ENCODE results near the gene GLT1D1.

Gene GLT1D1

DNA sequence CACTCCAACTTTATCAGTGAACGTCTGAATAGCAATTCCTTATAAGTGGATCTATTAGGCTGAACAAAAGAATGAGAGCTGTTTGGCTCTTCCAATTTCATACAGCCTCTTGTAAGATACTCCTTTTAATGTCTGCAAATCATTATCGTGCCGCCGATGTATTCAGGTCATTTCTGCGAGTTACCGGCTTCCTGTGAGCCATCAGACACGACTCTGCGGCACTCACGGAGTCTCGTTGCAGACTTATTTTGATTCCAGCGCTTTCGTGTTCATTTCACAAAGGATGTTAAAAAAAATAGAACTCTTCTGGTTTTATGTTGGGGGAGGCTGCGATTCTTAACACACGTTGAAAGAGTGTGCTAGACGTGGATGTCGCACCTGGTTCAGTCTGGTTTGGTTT is 106.6 kb downstream of the GLT1D1 start:
- Histone ChIP-seq H3K9me3 (replicated peaks in 1 of 11) (peaks cover 8 to 25% (median 13%) of the 10 kb centered on the region in 11 experiments), H3K4me3 (no peak overlapping the region), H3K27ac (no peak overlapping the region), H3K4me1 (peaks cover 0 to 9% (median 3%) of the 10 kb centered on the region in 10 experiments; a peak in 6 of 20 replicates), H4K20me1 (no peaks in the 10 kb centered on the region), H3K27me3 (no peaks in the 10 kb centered on the region), H3K36me3 (peaks cover 0 to 71% (median 30%) of the 10 kb centered on the region in 11 experiments; a peak in 13 of 22 replicates), H3K4me2 (no peak overlapping the region), H3K9ac (no peak overlapping the region)
- no peak for TF ChIP-seq Cebpa-rat (IDR thresholded peaks at IDR 0.05)

DNA sequence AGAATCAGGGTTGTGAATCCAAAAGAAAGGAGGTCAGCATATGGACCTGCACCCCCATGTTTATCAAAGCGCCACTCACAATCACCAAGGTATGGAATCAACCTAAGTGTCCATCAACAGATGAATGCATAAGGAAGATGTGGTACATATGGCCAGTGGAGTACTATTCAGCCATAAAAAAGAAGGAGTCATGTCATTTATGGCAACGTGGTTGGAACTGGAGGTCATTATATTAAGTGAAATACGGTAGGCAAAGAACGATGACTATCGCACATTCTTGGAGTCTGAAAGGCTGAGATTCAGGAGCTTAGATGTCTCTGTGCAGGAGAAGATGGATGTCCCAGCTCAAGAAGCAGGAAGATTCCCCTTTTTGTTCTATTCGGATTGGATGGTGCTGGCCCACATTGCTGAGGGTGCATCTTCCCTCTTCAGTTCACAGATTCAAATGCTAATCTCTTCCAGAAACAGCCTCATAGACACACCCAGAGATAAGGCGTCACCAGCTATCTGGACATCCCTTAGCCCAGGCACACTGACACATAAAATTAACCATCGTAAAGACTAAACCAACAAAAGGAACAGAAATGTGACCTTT is 108.1 kb downstream of the GLT1D1 start:
- H3K4me3 ChIP-seq, result no peak overlapping the region
- H3K4me1 ChIP-seq, result peaks cover 0 to 15% (median 8%) of the 10 kb centered on the region in 10 experiments; a peak in 12 of 20 replicates
- no peak overlapping the region for H3K4me2 ChIP-seq
- H3K36me3 ChIP-seq, result peaks cover 0 to 68% (median 34%) of the 10 kb centered on the region in 11 experiments; a peak in 13 of 22 replicates
- H4K20me1 ChIP-seq, result no peaks in the 10 kb centered on the region; a peak in 1 of 22 replicates
- no peak for TF ChIP-seq Cebpa-rat (IDR thresholded peaks at IDR 0.05)
- no peak overlapping the region for H3K9ac ChIP-seq
- no peak overlapping the region for H3K27ac ChIP-seq
- peaks cover 13 to 30% (median 19%) of the 10 kb centered on the region in 11 experiments for H3K9me3 ChIP-seq (replicated peaks in 1 of 11)
- no peaks in the 10 kb centered on the region for H3K27me3 ChIP-seq

DNA sequence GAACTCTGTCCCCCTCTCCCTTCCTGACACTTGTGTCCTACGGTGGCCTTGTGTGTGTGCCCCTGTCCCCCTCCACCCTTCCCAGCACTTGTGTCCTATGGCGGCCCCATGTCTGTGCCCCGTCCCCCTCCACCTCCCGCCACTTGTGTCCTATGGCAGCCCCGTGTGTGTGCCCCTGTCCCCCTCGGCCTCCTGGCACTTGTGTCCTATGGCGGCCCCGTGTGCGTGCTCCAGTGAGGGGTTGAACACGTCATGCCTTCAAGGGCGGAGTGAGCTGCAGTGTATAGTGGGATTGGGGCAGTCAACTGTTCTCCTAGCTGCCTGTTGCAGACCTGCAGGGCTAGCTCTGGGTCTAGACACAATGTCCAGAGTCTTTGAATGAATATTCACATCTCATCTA is 108.7 kb downstream of the GLT1D1 start:
- Histone ChIP-seq H3K27ac (no peak overlapping the region), H4K20me1 (no peaks in the 10 kb centered on the region; a peak in 1 of 22 replicates), H3K9ac (no peak overlapping the region), H3K4me1 (peaks cover 0 to 13% (median 10%) of the 10 kb centered on the region in 10 experiments; a peak in 11 of 20 replicates), H3K4me2 (no peak overlapping the region), H3K9me3 (replicated peaks in 1 of 11) (peaks cover 13 to 30% (median 19%) of the 10 kb centered on the region in 11 experiments), H3K36me3 (peaks cover 0 to 62% (median 34%) of the 10 kb centered on the region in 11 experiments; a peak in 13 of 22 replicates), H3K4me3 (no peak overlapping the region), H3K27me3 (no peaks in the 10 kb centered on the region)
- no peak for TF ChIP-seq Cebpa-rat (IDR thresholded peaks at IDR 0.05)

GRCh38 chr12:128966203-128966810 is 113.0 kb downstream of the GLT1D1 start:
- peaks cover 0 to 27% (median 0%) of the 10 kb centered on the region in 11 experiments; a peak in 7 of 22 replicates for H3K27me3 ChIP-seq
- H3K27ac ChIP-seq, result no peak overlapping the region
- H3K9ac ChIP-seq, result no peak overlapping the region
- H3K4me2 ChIP-seq, result peak overlapping the region in 7 of 11 experiments; percentile 24 to 59 (median 44); a peak in 11 of 22 replicates
- H3K9me3 ChIP-seq (replicated peaks in 1 of 11), result peaks cover 13 to 27% (median 19%) of the 10 kb centered on the region in 11 experiments
- peaks cover 0 to 39% (median 22%) of the 10 kb centered on the region in 11 experiments; a peak in 13 of 22 replicates for H3K36me3 ChIP-seq
- peaks cover 0 to 25% (median 16%) of the 10 kb centered on the region in 11 experiments; a peak in 15 of 22 replicates for H4K20me1 ChIP-seq
- peaks cover 16 to 55% (median 36%) of the 10 kb centered on the region in 10 experiments for H3K4me1 ChIP-seq
- no peak overlapping the region for H3K4me3 ChIP-seq
- TF ChIP-seq Cebpa-rat (IDR thresholded peaks at IDR 0.05), result no peak

- no peak for TF ChIP-seq Cebpa-rat (IDR thresholded peaks at IDR 0.05)
- Histone ChIP-seq H3K4me3 (no peak overlapping the region), H3K9ac (no peak overlapping the region), H3K27me3 (peaks cover 0 to 30% (median 0%) of the 10 kb centered on the region in 11 experiments; a peak in 7 of 22 replicates), H3K4me2 (peak overlapping the region in 7 of 11 experiments; percentile 73 to 94 (median 84); a peak in 11 of 22 replicates), H3K27ac (no peak overlapping the region), H3K4me1 (peaks cover 23 to 75% (median 54%) of the 10 kb centered on the region in 10 experiments), H4K20me1 (peaks cover 0 to 26% (median 22%) of the 10 kb centered on the region in 11 experiments; a peak in 15 of 22 replicates), H3K36me3 (peaks cover 0 to 18% (median 16%) of the 10 kb centered on the region in 11 experiments; a peak in 11 of 22 replicates), H3K9me3 (replicated peaks in 1 of 11) (peaks cover 13 to 19% (median 17%) of the 10 kb centered on the region in 11 experiments)
Observed at GRCh38 chr12:128968668-128969067, 115.4 kb downstream of the GLT1D1 start.

DNA sequence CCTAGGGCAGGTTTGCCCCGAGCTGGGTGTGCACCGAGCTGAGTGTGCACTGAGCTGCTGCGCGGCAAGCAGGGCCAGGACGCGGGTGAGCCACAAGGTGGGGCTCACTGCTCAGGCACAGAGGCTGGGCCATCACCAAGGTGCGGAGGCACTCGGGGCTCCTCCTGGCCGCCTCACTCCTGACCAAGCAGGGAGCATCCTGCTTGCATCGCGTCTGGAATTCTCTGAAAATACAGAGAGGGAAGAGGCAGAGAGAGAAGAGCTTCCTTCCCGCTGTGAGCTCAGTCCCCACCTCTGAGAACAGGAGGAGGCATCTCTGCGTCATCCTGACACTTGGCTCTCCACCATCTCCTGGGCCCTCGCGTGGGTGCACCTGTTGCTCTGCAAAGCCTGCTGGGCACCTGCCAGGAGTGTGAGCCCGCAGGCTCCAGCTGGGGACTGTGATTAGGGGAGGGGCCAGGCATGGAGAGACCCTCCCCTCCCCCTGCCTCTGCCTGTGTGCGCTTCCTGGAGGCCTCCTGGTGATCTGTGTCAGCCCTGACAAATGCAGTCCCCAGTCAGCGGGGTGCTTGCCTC is 116.3 kb downstream of the GLT1D1 start:
- no peak for TF ChIP-seq Cebpa-rat (IDR thresholded peaks at IDR 0.05)
- Histone ChIP-seq H3K4me3 (no peak overlapping the region; a peak in 1 of 20 replicates), H4K20me1 (peaks cover 0 to 30% (median 23%) of the 10 kb centered on the region in 11 experiments; a peak in 15 of 22 replicates), H3K36me3 (peaks cover 0 to 9% (median 7%) of the 10 kb centered on the region in 11 experiments; a peak in 10 of 22 replicates), H3K9ac (no peak overlapping the region; a peak in 2 of 22 replicates), H3K4me1 (peaks cover 23 to 76% (median 54%) of the 10 kb centered on the region in 10 experiments), H3K4me2 (peak overlapping the region; percentile 55 to 94 (median 81)), H3K27me3 (peaks cover 0 to 30% (median 0%) of the 10 kb centered on the region in 11 experiments; a peak in 7 of 22 replicates), H3K9me3 (replicated peaks in 1 of 11) (peaks cover 7 to 10% (median 8%) of the 10 kb centered on the region in 11 experiments; a peak in 21 of 22 replicates), H3K27ac (no peak overlapping the region)

DNA sequence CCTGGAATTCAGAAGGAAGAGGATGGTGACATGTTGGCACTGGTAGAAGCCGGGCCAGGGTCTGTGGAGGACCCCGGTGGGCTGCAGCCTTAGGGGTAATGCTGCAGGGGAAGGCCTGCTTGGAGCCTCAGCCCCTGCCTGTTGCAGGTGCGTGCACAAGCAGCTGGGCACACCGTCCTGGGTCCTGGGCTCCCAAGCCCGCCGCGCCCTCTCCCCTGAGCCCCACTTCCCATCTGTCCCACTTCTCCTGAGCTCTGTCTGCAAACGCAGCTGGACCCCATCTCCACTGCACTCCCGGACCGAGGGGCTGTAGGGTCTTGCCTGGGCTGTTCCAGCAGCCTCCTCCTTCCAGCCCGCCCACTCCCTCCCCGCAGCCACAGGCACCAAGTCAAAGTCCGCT is 116.8 kb downstream of the GLT1D1 start:
- Histone ChIP-seq H3K4me2 (peak overlapping the region; percentile 55 to 94 (median 81)), H3K27ac (no peak overlapping the region), H4K20me1 (peaks cover 0 to 30% (median 23%) of the 10 kb centered on the region in 11 experiments; a peak in 15 of 22 replicates), H3K4me1 (peaks cover 23 to 76% (median 54%) of the 10 kb centered on the region in 10 experiments), H3K9ac (no peak overlapping the region; a peak in 2 of 22 replicates), H3K36me3 (peaks cover 0 to 3% (median 2%) of the 10 kb centered on the region in 11 experiments; a peak in 8 of 22 replicates), H3K27me3 (peaks cover 0 to 30% (median 0%) of the 10 kb centered on the region in 11 experiments; a peak in 7 of 22 replicates), H3K4me3 (no peak overlapping the region; a peak in 1 of 20 replicates), H3K9me3 (replicated peaks in 1 of 11) (peaks cover 2 to 5% (median 3%) of the 10 kb centered on the region in 11 experiments; a peak in 20 of 22 replicates)
- TF ChIP-seq Cebpa-rat (IDR thresholded peaks at IDR 0.05), result no peak

DNA sequence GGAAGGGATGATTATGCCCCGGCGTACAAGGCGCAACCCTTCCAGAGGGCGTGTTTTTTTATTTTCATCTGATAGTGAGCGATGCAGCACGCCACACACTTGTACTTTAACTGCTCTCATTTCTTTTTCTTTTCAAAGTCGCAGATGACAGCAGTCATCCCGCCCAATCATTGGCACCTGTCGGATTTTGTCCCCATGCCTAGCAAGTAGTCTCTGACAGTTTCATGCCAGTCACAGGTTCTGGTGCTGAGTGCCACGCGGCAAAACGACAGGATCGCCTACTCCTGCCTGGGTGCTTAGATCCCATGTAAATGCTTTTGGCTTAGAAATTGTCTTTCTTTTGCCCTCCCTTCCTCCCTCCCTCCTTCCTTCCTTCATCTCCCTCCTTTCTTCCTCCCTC is 117.7 kb downstream of the GLT1D1 start:
- H3K27me3 ChIP-seq, result peaks cover 0 to 30% (median 0%) of the 10 kb centered on the region in 11 experiments; a peak in 7 of 22 replicates
- no peak overlapping the region for H3K27ac ChIP-seq
- no peak for TF ChIP-seq Cebpa-rat (IDR thresholded peaks at IDR 0.05)
- no peaks in the 10 kb centered on the region for H3K9me3 ChIP-seq (replicated peaks in 1 of 11)
- H3K4me2 ChIP-seq, result peak overlapping the region; percentile 55 to 94 (median 81)
- peaks cover 0 to 30% (median 23%) of the 10 kb centered on the region in 11 experiments; a peak in 15 of 22 replicates for H4K20me1 ChIP-seq
- no peak overlapping the region for H3K4me3 ChIP-seq
- no peaks in the 10 kb centered on the region for H3K36me3 ChIP-seq
- peak overlapping the region in 2 of 11 experiments; percentile 12 to 38; a peak in 2 of 22 replicates for H3K9ac ChIP-seq
- peaks cover 23 to 72% (median 51%) of the 10 kb centered on the region in 10 experiments for H3K4me1 ChIP-seq

Data from BLaER1 treated with 17β-estradiol and CSF1 and Interleukin-3, amounts not matched to agents 10 nM and 100 nM (cell line).